ENCODE data around the gene TM4SF20.

TM4SF20 gene

GRCh38 chr2:227324995-227325838 lies 53.9 kb downstream of the TM4SF20 start, which contains the start of gene MFF:
Gene MFF (plus strand): TSS chr2:227325251. CDS start chr2:227330666, 5,415 bp downstream.
- peak; percentile 51 for TF ChIP-seq CTCF (IDR thresholded peaks at IDR 0.05; ENCODE audit: extremely low read depth, insufficient read depth, missing control alignments)
- in situ Hi-C loops (cut with MboI; ENCODE audit: low pct_unique_long_range_greater_than_20kb, low sequenced_read_pairs, unreplicated experiment) = no loop called here
- peak; percentile 95 for DNase-seq (ENCODE audit: low spot score)

GRCh38 chr2:227324642-227324994 lies 54.5 kb downstream of the TM4SF20 start:
- no peak for TF ChIP-seq CTCF (IDR thresholded peaks at IDR 0.05; ENCODE audit: extremely low read depth, insufficient read depth, missing control alignments)
- peak; percentile 38 for DNase-seq (ENCODE audit: low spot score)
- in situ Hi-C loops (cut with MboI; ENCODE audit: low pct_unique_long_range_greater_than_20kb, low sequenced_read_pairs, unreplicated experiment) = no loop called here

GRCh38 chr2:227323818-227324217 lies 55.3 kb downstream of the TM4SF20 start:
- no peak for DNase-seq (ENCODE audit: low spot score)
- no peak for TF ChIP-seq CTCF (IDR thresholded peaks at IDR 0.05; ENCODE audit: extremely low read depth, insufficient read depth, missing control alignments)
- in situ Hi-C loops (cut with MboI; ENCODE audit: low pct_unique_long_range_greater_than_20kb, low sequenced_read_pairs, unreplicated experiment) = no loop called here

- TF ChIP-seq CTCF (IDR thresholded peaks at IDR 0.05; ENCODE audit: extremely low read depth, insufficient read depth, missing control alignments) = no peak
- no peak for DNase-seq (ENCODE audit: low spot score)
- in situ Hi-C loops (cut with MboI; ENCODE audit: low pct_unique_long_range_greater_than_20kb, low sequenced_read_pairs, unreplicated experiment) = no loop called here
Observed at GRCh38 chr2:227322530-227323205, 56.4 kb downstream of the TM4SF20 start.

- no peak for TF ChIP-seq CTCF (IDR thresholded peaks at IDR 0.05; ENCODE audit: extremely low read depth, insufficient read depth, missing control alignments)
- no peak for DNase-seq (ENCODE audit: low spot score)
- in situ Hi-C loops (cut with MboI; ENCODE audit: low pct_unique_long_range_greater_than_20kb, low sequenced_read_pairs, unreplicated experiment) = no loop called here
Observed at GRCh38 chr2:227320305-227321094, 58.6 kb downstream of the TM4SF20 start.

GRCh38 chr2:227317834-227318233 lies 61.3 kb downstream of the TM4SF20 start:
- in situ Hi-C loops (cut with MboI; ENCODE audit: low pct_unique_long_range_greater_than_20kb, low sequenced_read_pairs, unreplicated experiment) = no loop called here
- no peak for TF ChIP-seq CTCF (IDR thresholded peaks at IDR 0.05; ENCODE audit: extremely low read depth, insufficient read depth, missing control alignments)
- no peak for DNase-seq (ENCODE audit: low spot score)
